AG04450 (cell line): ENCODE results near the gene ZNF532. TPM values are rescaled to one million over a fixed set of nuclear protein-coding genes. Genes with fewer than 3 reads are reported as not detected.

Experiments used
- CTCF ChIA-PET: fragments of 300-600, 350-600 bp; formaldehyde crosslinking; extraction: SDS; loops from one replicate; lab custom pipeline; 2022; ENCODE audit warnings: antibody characterized with exemption, inconsistent platforms; lab: Charles Lee
- POLR2A ChIA-PET: fragments of 350-600 bp; formaldehyde crosslinking; extraction: SDS; loops from one replicate; lab custom pipeline; 2021; ENCODE audit warnings: antibody characterized with exemption, inconsistent platforms; lab: Yijun Ruan, JAX
- DNase-seq: peaks from one replicate; pipeline ENCODE4 v3.0.0-alpha.2; 2011; ENCODE audit warnings: low read depth, low spot score
- H3K27ac ChIP-seq: one replicate; pipeline ENCODE4 v1.5.1; 2012; ENCODE audit warnings: low read depth, low read length, control low read depth
- H3K27me3 ChIP-seq: one replicate; pipeline ENCODE4 v1.6.0; 2012; ENCODE audit warnings: low read length; ENCODE audit not compliant: control insufficient read depth, insufficient read depth
- H3K4me3 ChIP-seq: 2 replicates; pipeline ENCODE4 v1.5.1; 2011; ENCODE audit warnings: mild to moderate bottlenecking, low read depth, low read length, control low read depth
- H3K9me3 ChIP-seq: 2 replicates; pipeline ENCODE4 v1.5.1; 2012; ENCODE audit warnings: low read length; ENCODE audit not compliant: control insufficient read depth, insufficient read depth
- polyA plus RNA-seq: library from polyadenylated mRNA; depleted of rRNA; stranded (reverse); fragments of >200 nt; gene quantifications from 2 replicates; pipeline ENCODE4 v1.2.3, GENCODE V29; 2011
- TF ChIP-seq, protein P1 (sequence below): IDR thresholded peaks from 2 replicates; pipeline ENCODE4 v1.5.1; 2011; ENCODE audit warnings: low read depth, low read length, control low read depth, inconsistent platforms

The ZNF532 gene
- polyA plus RNA-seq, 1 experiment: 69.7 TPM

DNA sequence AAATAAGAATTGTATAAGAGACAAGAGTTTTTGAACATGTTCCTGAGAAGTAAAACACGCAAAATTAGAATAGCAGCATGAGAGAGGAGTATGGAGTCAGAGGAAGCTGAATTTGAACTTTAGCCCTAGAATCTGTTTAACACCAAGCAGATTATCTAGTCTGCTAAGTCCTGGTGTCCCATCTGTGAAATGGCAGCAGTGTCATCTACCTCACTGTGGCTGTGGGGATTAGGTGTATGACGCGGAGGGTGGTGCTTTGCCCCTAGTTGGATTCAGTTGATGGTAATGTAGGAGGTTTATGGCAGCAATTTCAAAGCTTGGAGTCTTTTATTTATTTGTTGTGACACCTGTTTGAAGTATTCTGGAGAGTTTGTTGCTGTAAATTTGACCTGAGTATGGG lies 79.2 kb downstream of the ZNF532 start:
- Histone ChIP-seq H3K27ac (no peak overlapping the region), H3K9me3 (no peaks in the 10 kb centered on the region), H3K27me3 (no peaks in the 10 kb centered on the region), H3K4me3 (no peak overlapping the region)
- ChIA-PET CTCF (no interaction called here), POLR2A (no interaction called here)
- no peak for DNase-seq
- TF ChIP-seq, protein P1, sequence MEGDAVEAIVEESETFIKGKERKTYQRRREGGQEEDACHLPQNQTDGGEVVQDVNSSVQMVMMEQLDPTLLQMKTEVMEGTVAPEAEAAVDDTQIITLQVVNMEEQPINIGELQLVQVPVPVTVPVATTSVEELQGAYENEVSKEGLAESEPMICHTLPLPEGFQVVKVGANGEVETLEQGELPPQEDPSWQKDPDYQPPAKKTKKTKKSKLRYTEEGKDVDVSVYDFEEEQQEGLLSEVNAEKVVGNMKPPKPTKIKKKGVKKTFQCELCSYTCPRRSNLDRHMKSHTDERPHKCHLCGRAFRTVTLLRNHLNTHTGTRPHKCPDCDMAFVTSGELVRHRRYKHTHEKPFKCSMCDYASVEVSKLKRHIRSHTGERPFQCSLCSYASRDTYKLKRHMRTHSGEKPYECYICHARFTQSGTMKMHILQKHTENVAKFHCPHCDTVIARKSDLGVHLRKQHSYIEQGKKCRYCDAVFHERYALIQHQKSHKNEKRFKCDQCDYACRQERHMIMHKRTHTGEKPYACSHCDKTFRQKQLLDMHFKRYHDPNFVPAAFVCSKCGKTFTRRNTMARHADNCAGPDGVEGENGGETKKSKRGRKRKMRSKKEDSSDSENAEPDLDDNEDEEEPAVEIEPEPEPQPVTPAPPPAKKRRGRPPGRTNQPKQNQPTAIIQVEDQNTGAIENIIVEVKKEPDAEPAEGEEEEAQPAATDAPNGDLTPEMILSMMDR: no peak

DNA sequence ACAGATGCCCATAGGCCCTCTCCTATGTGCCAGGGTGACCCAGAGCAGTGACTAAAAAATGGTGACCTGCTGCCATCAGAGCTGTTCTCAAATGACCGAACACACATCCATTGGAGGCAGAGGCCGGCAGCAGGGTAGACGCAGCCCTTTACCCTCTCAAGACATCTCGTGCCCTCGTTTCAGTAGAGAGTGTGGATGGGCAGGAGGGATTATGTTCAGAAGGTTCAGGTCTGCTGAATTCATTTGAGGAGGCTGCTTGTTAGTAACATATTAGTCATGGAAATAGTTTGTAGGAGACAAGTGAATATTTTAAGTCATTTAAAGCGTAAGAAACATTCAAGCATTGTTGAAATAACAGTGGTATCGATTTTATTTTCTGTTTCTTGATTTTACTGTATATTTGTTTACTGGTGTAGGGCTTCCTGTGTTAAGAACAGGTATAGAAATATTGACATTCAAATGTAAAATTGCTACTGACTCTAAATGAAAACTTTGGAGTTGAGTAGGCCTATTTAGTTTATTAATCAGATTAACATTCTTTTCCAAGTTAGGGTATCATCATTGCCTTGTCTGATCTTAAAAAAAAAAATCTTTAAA lies 82.6 kb downstream of the ZNF532 start:
- Histone ChIP-seq H3K27me3 (no peaks in the 10 kb centered on the region), H3K9me3 (no peaks in the 10 kb centered on the region), H3K27ac (no peak overlapping the region), H3K4me3 (no peak overlapping the region)
- ChIA-PET POLR2A (no interaction called here), CTCF (no interaction called here)
- no peak for DNase-seq
- TF ChIP-seq, protein P1: no peak

DNA sequence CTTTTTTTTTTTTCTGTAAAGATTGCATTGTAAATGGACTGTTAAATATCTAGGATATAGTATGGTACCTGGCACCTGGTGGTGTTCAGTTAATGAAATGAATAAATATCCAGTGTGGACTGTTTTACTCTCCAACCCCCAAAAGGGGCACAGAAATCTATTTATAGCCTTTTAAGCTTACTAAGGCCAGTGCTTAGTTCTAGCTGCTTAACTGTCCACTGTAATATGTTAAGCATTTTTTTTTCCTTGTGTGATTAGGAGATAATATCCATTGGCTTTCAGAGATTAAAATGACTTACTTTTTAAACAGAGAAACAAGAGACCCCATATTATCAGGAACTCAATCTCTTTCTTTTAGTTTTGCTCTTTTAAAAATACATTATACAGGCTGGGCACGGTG lies 84.4 kb downstream of the ZNF532 start:
- ChIA-PET CTCF (no interaction called here), POLR2A (no interaction called here)
- Histone ChIP-seq H3K4me3 (no peak overlapping the region), H3K27me3 (no peaks in the 10 kb centered on the region), H3K27ac (no peak overlapping the region), H3K9me3 (no peaks in the 10 kb centered on the region)
- TF ChIP-seq, protein P1: no peak
- no peak for DNase-seq

DNA sequence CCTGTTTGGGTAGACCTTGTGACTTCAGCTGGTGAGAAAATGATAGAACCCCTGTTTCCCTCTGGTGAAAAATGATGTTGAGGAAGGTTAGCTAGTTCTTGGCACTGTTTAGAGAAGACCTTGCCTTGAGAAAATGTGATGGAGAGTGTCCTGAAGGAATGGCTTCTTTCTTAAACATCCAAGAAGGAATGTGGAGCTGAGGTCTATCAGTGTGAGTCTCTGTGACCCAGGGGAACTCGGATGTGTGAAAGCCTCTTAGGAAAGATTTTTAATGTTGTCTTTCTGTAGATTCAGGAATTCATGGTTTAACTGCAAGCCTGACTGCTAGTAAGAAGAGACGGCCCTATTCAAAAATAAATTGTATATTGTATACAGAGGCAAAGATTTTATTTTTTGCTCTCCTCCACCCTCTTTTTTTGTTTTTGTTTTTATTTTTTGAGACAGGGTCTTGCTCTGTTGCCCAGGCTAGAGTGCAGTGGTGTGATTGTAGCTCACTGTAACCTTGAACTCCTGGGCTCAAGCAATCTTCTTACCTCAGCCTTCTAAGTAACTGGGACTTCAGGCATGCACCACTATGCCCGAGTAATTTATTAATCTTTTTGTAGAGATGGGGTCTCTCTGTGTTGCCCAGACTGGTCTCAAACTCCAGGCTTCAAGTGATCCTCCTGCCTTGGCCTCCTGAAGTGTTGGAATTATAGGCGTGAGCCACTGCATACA lies 87.5 kb downstream of the ZNF532 start:
- no peak overlapping the region for H3K4me3 ChIP-seq
- POLR2A ChIA-PET: interaction anchor here (0.6 kb wide), 1 partner anchor 92 kb away, joined by 3 read pairs; no protein-coding TSS in a partner anchor
- no peaks in the 10 kb centered on the region for H3K9me3 ChIP-seq
- CTCF ChIA-PET: no interaction called here
- TF ChIP-seq, protein P1: no peak
- H3K27me3 ChIP-seq: no peaks in the 10 kb centered on the region
- no peak for DNase-seq
- H3K27ac ChIP-seq: no peak overlapping the region

DNA sequence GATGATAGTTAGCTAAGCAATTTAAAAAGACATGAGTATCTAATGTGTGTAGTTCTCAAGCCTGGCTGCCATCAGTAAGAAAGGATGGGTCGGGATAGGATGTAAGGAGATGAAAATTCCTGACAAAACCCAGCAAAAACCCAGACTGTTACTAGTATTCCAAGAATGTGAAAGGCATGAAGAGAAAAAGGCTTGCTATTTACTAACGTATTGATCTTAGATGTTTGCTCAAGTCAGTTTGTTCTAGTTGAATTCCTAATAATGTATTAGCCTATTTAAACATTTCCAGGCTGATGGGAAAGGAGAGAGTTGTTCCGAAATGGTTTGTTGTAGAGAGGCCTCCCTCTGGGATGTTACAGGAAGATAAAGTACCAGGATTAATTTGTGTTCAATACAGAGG lies 88.2 kb downstream of the ZNF532 start:
- no peak for DNase-seq
- Histone ChIP-seq H3K27ac (no peak overlapping the region), H3K27me3 (no peaks in the 10 kb centered on the region), H3K4me3 (no peak overlapping the region), H3K9me3 (no peaks in the 10 kb centered on the region)
- ChIA-PET CTCF (no interaction called here), POLR2A (no interaction called here)
- TF ChIP-seq, protein P1: no peak
